A172 (cell line): Measurements from ENCODE around the gene SMIM13. TPM values are rescaled to one million over a fixed set of nuclear protein-coding genes. Genes with fewer than 3 reads are reported as not detected.

Source experiments
- DNase-seq: peaks from one replicate; pipeline ENCODE4 v3.0.0-alpha.2; 2015; ENCODE audit warnings: low spot score
- total RNA-seq: library from RNA; depleted of rRNA; stranded (reverse); fragments of >200 nt; shearing (Covaris generic); gene quantifications from 2 replicates; pipeline ENCODE4 v1.2.3, GENCODE V29; 2014

Gene SMIM13
- total RNA-seq, 1 experiment from 2014 or later: 12.9 TPM

DNA sequence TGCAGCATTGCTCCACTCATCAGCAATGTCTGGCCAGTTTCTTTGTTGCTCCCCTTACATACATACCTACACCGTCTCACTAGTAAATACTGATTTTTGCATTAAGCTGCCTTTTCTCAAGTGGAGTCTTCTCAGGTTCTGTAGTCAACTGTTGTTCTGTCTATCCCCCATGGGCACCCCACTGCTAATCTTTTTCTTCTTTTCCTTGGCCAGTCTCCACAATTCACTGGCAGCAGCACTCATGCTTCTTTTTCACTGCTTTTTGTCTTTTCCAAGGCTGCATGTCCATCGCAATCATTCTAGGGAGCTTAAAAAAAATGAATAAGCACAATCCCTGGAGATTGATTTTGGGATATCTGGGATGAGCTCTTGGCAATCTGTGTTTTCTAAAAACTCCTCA lies 28.2 kb downstream of the SMIM13 start:
- DNase-seq: no peak

GRCh38 chr6:11122380-11122779 lies 28.7 kb downstream of the SMIM13 start:
- DNase-seq: no peak

- no peak for DNase-seq
Measured at GRCh38 chr6:11123978-11124377, 30.3 kb downstream of the SMIM13 start.

- peak; percentile 15 for DNase-seq
Measured at GRCh38 chr6:11126876-11127275, 33.2 kb downstream of the SMIM13 start.

DNA sequence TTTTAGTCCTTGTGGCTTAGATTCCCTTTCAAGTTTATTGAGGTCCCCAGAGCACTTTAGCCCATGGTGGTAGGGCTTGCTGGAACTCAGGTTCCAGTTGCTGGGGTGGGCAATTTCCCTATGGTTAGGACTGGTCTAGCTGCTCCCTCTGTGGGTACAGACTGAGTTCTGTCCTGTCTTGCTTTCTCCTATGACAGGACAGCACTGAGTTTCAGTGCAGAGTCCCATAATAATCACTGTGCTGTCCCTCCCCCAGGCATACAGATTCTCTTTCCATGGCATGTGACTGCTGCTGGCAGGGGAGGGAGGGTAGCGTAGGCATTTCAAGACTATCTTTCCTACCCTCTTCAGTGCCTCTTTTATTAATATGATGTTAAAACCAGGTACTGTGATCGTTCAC lies 35.0 kb downstream of the SMIM13 start:
- DNase-seq: no peak

DNA sequence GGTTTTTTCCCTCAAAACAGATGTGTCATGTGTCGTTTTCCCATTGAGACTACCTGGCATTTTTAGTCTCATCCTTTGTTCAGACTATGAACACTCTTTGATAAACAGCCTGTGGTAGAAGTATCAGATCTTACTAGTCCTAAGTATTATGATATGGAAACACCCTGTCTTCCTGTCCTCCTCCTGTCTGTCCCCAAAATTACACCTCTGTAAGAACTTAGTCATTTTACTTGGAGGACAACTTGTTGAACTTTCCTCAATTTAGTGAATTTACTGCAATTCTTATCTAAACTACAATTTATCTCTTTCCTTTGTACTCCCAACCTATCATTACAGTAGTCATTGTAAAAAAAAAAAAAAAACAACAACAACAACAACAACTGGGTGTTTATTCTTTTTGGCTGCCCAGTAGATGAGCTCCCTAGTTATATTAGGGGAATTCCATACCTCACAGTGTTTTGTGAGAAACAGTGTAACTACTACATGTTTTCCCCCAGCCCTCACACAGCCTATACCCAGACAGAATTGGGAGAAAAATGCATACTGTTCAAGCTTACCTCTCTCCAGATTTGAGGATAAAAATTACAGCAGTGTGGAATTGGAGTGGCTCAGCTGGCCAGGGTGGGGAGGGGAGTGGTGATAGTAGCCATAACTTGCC lies 36.4 kb downstream of the SMIM13 start:
- DNase-seq: no peak

DNA sequence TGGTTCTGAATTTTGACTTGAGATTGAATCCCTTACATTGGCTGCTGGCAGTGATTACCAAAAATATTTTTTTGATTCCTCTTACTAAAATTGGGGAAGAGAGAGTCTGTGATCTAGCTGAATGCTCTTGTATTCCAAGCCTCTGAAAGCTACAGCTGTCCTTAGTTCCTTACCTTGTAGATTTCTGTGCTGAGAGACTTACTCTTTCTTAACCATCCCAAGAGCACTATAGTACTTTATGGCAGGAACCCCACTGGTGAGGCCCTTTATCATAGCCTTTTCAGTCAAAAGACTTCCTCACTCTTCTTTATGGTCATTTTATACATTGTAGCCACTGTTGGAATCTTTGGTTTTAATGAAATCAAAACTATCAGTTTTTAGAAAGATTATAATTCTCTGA lies 37.0 kb downstream of the SMIM13 start:
- DNase-seq: no peak

DNA sequence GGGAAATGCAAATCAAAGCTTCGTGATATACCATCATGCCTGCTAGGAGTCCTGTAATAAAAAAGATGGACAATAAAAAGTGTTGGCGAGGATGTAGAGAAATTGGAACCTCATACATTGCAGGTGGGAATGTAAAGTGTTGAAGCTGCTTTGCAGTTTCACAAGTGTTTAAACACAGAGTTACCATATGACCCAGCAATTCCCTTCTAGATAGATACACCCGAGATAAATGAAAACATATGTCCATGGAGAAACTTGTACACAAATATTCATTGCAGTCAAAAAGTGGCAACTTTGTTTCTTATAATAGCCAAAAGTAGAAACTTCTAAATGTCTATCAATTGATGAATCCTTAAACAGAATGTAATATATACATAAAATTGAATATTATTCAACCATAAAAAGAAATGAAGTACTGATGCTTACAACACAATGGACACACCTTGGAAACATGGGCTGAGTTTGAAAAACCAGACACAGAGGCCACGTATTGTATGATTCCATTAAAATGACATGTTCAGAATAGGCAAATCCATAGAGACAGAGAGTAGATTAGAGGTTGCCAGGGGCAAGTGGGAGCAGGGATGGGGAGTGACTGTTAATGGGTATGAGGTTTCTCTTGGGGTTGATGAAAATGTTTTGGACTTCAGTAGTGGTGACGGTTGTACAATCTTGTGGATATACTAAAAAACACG lies 38.7 kb downstream of the SMIM13 start:
- DNase-seq: no peak

DNA sequence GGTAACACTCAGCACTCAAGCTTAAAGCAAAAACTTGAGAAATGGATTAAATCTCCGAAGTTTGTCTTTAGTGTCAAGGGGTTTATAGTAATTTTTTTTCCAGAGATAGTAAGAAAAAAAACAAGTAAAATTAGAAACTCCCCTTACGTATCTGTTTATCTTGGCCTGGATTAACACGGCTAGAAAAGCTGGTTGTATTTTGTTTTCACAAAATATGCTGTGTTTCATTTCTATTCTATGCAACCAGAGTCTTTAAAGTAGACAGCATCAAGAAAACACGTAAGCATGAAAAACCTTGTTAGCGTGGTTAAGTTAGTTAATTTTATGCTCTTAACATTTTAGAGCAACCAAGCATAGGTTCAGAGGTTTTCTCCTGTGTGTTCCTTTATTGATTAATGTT lies 39.6 kb downstream of the SMIM13 start:
- DNase-seq: no peak

DNA sequence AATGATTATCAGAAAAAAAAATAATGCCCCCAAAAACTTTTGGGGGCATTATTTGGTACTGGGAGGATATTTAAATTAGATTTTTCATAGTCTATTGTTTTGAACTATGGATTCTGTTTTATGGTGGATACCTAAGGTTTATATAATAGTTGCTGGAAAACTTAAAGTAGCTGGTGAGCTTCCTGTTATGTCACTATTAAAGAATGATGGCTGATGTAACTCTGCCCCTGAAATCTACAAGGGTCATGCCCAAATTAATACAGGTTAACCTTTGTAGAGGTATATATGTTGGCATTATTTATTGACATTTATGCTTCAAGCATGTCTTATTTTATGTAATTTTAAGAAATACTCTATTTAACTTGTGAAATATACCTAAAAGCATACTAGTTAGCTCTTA lies 43.2 kb downstream of the SMIM13 start:
- no peak for DNase-seq

GRCh38 chr6:11139051-11139960 lies 45.7 kb downstream of the SMIM13 start:
- DNase-seq: no peak

GRCh38 chr6:11140056-11140455 lies 46.4 kb downstream of the SMIM13 start:
- DNase-seq: no peak

- DNase-seq: no peak
Measured at GRCh38 chr6:11141295-11141694, 47.7 kb downstream of the SMIM13 start.

GRCh38 chr6:11142296-11143027 lies 48.8 kb downstream of the SMIM13 start:
- DNase-seq: no peak

DNA sequence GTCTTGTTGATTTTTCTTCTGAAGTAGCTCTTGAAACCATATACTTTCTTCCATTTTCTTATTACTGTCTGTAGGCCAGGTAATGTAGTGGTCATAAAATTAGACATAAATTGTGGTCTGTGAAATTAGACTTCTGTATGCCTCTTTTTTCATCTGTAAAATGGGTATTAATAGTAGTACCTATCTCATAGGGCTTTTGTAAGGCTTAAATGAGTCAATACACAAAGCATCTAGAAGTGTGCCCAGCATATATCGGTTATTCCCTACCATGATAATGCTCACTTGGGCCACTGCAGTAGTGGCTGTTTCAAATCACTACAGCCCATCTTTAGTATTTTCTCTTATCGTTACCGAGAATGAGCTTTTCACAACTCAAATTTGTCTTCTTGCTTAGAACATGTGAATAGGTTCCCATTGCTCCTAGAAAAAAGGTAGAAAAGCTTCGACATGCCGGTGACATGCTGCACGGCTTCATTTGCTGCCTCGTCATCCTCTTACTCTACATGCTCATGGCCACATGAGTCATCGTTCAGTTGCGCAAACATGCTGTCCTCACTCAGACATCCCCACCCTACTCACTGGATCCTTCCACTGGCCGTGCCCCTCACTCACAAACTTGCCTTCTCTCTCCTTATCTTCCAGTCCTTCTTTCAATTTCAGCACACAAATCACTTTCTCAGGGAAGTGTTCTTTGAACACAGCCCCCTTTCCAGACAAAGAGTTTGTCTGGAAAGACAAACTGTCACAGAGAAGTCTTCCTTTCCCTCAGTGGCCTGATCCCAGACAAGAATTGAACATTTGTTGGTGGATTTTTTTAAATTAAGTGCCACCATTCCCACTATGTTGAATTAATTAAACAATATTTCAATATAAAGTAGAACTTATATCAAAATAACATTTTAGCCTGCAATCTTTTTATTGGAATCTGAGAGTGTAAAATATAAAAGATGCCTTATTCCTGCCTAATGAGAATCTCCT lies 50.0 kb downstream of the SMIM13 start:
- DNase-seq: peak; percentile 89

DNA sequence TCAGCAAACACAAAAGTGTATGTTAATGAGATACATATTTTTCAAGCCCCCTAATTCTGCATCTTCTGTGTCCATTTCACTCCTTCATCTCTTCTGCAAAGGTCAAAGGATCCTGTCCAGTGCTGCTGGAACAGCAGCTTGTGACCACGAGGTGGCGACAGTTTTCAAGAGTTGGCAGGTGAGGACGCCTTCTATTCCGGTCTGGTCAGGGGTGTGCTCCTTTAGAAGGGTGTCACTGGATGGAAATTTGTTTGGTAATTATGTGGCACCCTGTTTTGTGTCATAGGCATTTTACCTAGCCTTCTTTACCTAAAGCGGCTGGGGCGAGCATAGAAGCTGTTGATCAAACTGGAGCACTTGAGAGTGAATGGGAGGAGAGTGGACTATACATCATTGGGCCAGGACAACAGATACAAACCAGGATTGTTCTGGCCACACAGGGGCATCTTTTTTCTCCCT lies 50.8 kb downstream of the SMIM13 start:
- DNase-seq: peak; percentile 74

DNA sequence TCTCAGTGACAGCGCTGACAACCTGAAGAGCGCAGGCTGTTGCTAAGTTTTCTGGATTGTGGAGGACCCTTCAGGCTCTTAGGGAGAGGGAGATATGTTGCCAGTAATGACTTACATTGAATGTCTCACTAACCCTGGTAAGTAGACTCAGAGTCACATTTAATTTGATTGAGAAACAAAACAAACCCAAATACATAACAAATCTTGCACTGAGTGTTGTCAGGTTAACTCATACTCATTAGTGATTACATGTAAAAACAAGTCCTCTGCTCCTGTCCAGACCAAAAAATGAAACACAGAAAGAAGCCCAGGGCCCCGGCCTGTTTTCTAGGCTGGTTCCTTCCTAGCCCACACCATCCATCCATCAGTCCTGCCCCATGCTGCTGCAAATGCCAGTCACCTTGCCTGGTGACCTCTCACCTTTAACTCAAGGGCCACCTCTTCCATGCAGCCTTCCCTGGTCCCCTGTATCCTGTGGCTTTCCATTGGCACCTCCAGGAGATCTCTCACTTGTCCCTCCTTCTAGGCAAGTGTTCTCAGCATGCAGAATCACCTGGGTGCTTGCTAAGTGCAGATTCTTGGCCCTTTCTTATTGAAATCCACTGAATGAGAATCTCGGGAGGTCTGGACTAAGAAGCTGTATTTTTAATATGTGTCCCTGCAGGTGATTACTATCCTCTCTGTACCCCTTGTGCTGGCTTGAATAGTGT lies 52.6 kb downstream of the SMIM13 start:
- no peak for DNase-seq

DNA sequence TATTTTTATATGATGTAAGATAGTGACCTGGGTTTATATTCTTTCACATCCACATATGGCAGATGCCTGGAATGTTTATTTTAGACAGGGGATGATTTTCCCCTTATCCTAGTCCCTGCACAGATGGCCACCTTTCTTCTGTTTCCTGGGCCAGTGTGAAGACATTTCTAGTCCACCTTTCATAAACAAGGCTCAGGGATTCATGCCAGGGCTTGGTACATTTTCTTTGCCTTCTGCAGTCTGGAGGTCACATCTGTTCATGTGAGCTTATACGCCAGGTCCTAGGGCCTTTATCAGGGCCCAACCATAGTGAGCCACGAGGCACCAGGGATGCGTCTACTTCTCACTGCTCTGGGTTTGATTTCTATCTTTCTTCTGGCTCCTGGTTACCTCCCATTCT lies 55.9 kb downstream of the SMIM13 start:
- DNase-seq: no peak

GRCh38 chr6:11151488-11151887 lies 57.9 kb downstream of the SMIM13 start:
- no peak for DNase-seq

GRCh38 chr6:11152581-11152980 lies 58.9 kb downstream of the SMIM13 start:
- DNase-seq: no peak
